DOHH2 (cell line): ENCODE data around the gene IL34.

Experiments used
- EZH2phosphoT487 ChIP-seq: fragments of 200-600 bp; sonication (generic); IDR thresholded peaks from 2 replicates; pipeline ENCODE4 v1.6.1; 2017; ENCODE audit warnings: borderline replicate concordance, mild to moderate bottlenecking, antibody characterized with exemption, low read length, moderate library complexity, mixed read lengths
- TF ChIP-seq, protein P1 (sequence below): fragments of 200-600 bp; sonication (generic); IDR thresholded peaks from one replicate; pipeline ENCODE4 v1.5.1; 2014; ENCODE audit warnings: antibody characterized with exemption, mild to moderate bottlenecking, low read depth, low read length; ENCODE audit not compliant: poor library complexity, severe bottlenecking

- TF ChIP-seq, protein P1, sequence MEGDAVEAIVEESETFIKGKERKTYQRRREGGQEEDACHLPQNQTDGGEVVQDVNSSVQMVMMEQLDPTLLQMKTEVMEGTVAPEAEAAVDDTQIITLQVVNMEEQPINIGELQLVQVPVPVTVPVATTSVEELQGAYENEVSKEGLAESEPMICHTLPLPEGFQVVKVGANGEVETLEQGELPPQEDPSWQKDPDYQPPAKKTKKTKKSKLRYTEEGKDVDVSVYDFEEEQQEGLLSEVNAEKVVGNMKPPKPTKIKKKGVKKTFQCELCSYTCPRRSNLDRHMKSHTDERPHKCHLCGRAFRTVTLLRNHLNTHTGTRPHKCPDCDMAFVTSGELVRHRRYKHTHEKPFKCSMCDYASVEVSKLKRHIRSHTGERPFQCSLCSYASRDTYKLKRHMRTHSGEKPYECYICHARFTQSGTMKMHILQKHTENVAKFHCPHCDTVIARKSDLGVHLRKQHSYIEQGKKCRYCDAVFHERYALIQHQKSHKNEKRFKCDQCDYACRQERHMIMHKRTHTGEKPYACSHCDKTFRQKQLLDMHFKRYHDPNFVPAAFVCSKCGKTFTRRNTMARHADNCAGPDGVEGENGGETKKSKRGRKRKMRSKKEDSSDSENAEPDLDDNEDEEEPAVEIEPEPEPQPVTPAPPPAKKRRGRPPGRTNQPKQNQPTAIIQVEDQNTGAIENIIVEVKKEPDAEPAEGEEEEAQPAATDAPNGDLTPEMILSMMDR, result no peak
- no peak for TF ChIP-seq EZH2phosphoT487
These were observed 34.5 kb upstream of the IL34 start for GRCh38 chr16:70611785-70612303.
